ENCODE measurements around the gene TCERG1L.

DNA sequence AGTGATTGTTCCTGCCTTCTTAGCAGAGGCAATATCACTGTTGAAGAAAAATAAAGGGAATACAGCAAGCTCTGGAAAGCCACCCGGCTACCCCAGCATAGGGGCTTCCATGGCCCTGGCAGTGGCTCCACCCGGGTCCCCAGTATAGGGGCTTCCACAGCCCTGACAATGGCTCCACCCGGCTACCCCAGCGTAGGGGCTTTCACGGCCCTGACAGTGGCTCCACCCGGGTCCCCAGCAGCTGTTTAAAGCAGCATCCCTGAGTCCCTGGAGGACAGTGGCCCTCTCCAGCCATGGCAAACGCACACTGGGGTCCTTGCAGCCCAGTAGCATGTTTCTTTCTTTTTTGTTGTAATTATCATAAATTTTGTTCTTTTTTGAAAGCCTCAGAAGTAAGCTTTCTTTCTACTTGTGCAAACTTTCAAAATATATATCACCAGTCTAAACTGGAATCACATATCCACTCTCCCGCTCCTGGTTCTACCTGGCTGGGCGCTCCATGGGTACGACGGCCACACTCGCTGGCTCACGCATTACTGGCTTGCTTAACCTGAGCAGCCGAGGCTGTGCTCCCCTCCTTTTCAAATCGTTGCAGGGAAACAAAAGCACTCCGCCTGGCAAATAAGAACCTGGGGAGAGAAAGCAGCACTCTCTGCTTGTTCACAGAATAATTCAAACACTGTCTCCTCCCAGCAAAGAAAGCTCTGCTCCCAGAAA is 62.1 kb downstream of the TCERG1L start:
- TF ChIP-seq, protein P1, sequence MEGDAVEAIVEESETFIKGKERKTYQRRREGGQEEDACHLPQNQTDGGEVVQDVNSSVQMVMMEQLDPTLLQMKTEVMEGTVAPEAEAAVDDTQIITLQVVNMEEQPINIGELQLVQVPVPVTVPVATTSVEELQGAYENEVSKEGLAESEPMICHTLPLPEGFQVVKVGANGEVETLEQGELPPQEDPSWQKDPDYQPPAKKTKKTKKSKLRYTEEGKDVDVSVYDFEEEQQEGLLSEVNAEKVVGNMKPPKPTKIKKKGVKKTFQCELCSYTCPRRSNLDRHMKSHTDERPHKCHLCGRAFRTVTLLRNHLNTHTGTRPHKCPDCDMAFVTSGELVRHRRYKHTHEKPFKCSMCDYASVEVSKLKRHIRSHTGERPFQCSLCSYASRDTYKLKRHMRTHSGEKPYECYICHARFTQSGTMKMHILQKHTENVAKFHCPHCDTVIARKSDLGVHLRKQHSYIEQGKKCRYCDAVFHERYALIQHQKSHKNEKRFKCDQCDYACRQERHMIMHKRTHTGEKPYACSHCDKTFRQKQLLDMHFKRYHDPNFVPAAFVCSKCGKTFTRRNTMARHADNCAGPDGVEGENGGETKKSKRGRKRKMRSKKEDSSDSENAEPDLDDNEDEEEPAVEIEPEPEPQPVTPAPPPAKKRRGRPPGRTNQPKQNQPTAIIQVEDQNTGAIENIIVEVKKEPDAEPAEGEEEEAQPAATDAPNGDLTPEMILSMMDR (IDR thresholded peaks at IDR 0.05; ENCODE audit: poor library complexity), result no peak
- TF ChIP-seq EZH2 (IDR thresholded peaks at IDR 0.05; ENCODE audit: borderline replicate concordance) (no peak), EZH2phosphoT487 (IDR thresholded peaks at IDR 0.05; ENCODE audit: low read depth, severe bottlenecking, unreplicated experiment) (no peak)
